GM18505 (cell line): ENCODE results near the gene ZWINT.

Experiments used
- ATAC-seq: cut with Tn5 transposase; IDR thresholded peaks from one replicate; pipeline ENCODE4 v1.9.1; 2021; ENCODE audit not compliant: unreplicated experiment
- POLR2A ChIP-seq: IDR thresholded peaks from 4 replicates; pipeline ENCODE4 v1.6.1; 2011; ENCODE audit warnings: borderline replicate concordance; ENCODE audit not compliant: insufficient read depth, insufficient read length; ENCODE audit errors: extremely low read depth

The ZWINT gene

GRCh38 chr10:56319386-56319785 is 41.7 kb downstream of the ZWINT start:
- peak; percentile 95 for ATAC-seq
- TF ChIP-seq POLR2A, result no peak

- TF ChIP-seq POLR2A, result no peak
- ATAC-seq, result peak; percentile 3
Observed at GRCh38 chr10:56318816-56319215, 42.2 kb downstream of the ZWINT start.

GRCh38 chr10:56317603-56318002 is 43.5 kb downstream of the ZWINT start:
- no peak for TF ChIP-seq POLR2A
- ATAC-seq, result no peak

GRCh38 chr10:56316603-56317002 is 44.5 kb downstream of the ZWINT start:
- TF ChIP-seq POLR2A, result no peak
- no peak for ATAC-seq
